GM12865 (cell line): Measurements from ENCODE around the gene RNF6.

ENCODE experiments used
- DNase-seq: peaks from one replicate; pipeline ENCODE4 v3.0.0; 2010; ENCODE audit warnings: low read depth
- H3K4me3 ChIP-seq: 2 replicates; pipeline ENCODE4 v1.5.1; 2011; ENCODE audit warnings: mild to moderate bottlenecking, low read depth, low read length, control low read depth
- TF ChIP-seq, protein P1 (sequence below): IDR thresholded peaks from 2 replicates; pipeline ENCODE4 v1.5.1; 2011; ENCODE audit warnings: low read length, control low read depth, low read depth, inconsistent platforms; ENCODE audit not compliant: insufficient read depth; ENCODE audit errors: missing control alignments

Gene RNF6

DNA sequence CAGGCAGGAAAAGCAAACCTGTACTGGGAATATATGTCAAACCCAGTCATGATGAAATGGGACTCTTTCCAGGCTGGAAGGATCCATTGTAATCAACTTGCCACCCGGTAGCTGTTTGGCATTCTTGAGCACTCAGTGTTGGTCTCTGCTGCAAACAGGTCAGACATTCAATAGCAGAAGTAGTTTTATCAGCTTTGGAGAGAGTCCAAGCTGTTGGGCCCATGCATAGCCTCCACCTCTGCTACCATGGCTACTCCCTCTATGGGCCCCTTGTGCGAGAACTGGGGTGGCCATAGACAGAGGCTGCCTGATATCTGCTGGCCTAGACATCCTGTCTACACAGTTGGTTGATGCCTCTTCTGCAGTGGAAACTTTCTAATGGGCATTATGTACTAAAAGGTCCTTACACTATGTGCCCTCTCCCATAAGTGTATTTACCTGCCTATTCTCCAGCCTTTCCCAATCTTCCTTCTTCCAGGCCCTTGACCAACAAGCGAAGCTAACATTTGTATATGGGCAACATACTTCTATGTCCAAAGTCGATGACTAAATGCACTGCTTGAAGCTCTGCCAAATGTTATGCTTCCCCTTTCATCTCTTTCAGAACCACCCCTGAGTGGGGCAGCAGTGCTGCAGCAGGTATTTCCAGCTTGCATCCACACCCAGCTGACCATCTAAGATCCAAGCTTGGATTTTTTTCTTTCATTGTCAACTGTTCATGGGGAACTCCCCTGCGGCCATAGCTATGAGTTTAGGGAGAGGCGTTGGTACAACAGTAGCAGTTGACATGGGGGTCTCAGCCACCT, 5.3 kb upstream of the RNF6 start:
- TF ChIP-seq, protein P1, sequence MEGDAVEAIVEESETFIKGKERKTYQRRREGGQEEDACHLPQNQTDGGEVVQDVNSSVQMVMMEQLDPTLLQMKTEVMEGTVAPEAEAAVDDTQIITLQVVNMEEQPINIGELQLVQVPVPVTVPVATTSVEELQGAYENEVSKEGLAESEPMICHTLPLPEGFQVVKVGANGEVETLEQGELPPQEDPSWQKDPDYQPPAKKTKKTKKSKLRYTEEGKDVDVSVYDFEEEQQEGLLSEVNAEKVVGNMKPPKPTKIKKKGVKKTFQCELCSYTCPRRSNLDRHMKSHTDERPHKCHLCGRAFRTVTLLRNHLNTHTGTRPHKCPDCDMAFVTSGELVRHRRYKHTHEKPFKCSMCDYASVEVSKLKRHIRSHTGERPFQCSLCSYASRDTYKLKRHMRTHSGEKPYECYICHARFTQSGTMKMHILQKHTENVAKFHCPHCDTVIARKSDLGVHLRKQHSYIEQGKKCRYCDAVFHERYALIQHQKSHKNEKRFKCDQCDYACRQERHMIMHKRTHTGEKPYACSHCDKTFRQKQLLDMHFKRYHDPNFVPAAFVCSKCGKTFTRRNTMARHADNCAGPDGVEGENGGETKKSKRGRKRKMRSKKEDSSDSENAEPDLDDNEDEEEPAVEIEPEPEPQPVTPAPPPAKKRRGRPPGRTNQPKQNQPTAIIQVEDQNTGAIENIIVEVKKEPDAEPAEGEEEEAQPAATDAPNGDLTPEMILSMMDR, result no peak
- no peak overlapping the region for H3K4me3 ChIP-seq
- DNase-seq, result no peak

DNA sequence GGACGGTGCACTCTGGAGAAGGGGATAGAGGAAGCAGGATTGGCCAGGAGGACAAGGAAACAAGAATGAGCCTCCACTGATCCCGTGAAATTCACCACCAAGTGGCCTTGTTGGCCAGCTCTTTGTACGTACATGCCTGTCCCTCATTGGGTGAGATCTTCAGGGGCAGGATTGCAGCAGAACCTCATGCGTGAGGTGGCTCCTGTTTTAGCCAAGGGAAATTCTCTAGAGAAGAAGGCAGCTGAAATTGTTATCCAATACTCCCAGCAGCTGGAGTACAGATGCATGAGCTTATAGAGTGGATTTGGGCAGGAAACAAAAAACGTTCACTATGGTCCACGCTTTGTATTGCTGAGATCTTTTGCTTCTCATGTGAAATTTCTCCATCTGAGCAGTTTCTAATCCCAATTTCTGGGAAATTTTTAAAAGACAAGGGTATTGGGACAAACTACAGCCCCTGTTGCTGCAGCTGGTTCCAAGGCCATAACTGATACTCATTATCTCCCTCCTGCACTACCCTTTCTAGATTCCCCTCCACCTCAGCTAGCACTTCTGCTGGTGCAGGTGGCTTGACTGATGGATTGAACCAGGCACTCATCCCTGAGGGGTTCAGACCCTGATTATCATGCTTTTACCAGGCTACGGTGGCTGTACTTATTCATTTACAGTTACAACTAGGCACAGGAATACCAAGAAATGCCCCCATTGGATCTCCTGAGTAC, 3.9 kb upstream of the RNF6 start:
- TF ChIP-seq, protein P1, result no peak
- no peak overlapping the region for H3K4me3 ChIP-seq
- no peak for DNase-seq

DNA sequence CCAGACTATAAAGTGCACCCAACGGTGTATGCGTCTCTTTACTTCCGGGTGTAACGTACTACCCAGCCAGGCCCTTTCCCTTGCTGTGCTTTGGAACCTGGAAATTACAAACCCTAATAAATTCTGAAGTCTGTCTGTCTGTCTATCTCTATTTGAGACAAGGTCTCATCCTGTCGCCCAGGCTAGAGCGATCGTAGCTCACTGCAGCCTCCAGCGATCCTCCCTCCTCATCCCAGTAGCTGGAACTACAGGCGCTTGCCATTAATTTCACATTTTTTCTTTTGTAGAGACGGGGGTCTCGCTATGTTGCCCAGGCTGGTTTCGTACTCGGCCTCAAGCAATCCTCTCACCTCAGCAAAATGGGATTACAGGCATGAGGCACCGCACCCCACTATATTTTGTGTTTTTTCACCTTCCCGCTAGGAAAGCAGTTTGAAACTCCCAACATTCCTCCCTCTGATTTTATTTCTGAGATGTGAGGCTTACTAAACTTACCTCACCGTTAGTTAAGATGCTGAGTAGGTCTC, 469 bp upstream of the RNF6 start:
- H3K4me3 ChIP-seq, result peak overlapping the region; percentile 72
- no peak for DNase-seq
- TF ChIP-seq, protein P1, result no peak

DNA sequence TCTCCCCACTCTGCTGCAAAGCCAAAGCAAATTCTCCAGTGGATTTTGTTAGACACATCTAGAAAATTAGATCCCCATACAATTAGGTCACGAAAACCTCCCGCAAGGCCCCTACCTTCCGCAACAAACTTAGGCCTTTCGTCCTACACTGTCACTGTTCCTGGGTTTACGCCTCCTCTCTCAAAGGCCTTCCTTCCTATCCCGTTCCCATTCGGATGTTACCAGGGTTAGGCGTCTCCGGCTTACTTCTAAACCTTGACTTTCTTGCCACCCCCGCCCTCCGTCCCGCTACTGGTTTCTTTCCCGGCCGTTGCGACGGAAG, 754 bp downstream of the RNF6 start:
- peak overlapping the region; percentile 72 for H3K4me3 ChIP-seq
- TF ChIP-seq, protein P1, result no peak
- no peak for DNase-seq

DNA sequence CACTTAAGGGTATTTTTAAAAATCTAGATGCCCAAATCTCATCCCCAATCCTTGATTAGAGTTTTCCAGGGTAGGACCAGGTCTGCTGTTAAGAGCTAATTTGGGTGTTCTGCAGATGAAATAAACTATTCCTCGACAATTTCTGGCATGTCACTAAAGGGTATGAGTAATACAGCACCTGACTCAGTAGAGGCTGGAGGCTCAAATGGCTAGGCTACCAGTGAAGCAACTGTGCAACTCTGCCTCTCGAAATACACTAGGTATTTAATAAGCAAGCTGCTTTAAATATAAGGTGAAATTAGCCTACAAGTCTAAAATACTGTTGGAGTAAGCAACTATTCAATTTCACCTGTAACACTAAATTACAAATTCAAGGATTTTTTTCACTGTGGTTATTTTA, 1.5 kb downstream of the RNF6 start:
- no peak for DNase-seq
- H3K4me3 ChIP-seq, result peak overlapping the region; percentile 72
- TF ChIP-seq, protein P1, result no peak

DNA sequence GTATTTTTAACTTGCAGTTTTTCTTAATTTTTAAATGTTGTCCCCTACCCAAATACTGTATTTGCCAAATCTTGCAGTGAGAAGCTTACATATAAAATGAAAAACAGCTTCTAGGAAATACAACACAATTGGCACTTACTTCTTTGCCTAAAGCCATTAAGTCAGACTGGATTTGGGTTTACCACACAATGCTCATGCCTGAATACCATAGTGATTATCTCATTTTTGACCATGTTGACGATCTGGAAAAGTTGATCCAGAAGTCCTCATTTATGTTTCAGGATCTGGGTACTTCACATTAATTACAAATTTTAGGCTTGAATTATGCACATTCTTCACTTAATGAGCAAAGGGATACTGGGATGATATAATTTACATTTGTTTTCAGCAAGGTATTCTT, 2.4 kb downstream of the RNF6 start:
- no peak overlapping the region for H3K4me3 ChIP-seq

More for the DNA sequence above, 2.4 kb downstream of the RNF6 start:
- TF ChIP-seq, protein P1, result no peak
- no peak for DNase-seq
